Left lung (tissue), 10 donors: ENCODE measurements around the gene MYO15A. TPM values are rescaled to one million over a fixed set of nuclear protein-coding genes. Genes with fewer than 3 reads are reported as not detected.

Source experiments
- ATAC-seq: fragments of 200-7000 bp; cut with Tn5 transposase; one replicate; pipeline ENCODE4 v1.9.1; 2020; ENCODE audit warnings: moderate library complexity
- DNase-seq, 4 donors: peaks; one replicate each; pipeline ENCODE4 v3.0.0-alpha.2; 2013 to 2020
- H3K27ac ChIP-seq, 2 donors: fragments of 200-600 bp; sonication (generic) in 1 of 2; one replicate each; pipeline versions ENCODE4 v1.5.0 to v1.8.0; 2020 to 2021
- H3K27me3 ChIP-seq, 2 donors: fragments of 200-600 bp; sonication (generic) in 1 of 2; one replicate each; pipeline versions ENCODE4 v1.5.0 to v1.8.0; 2020 to 2021
- H3K36me3 ChIP-seq, 2 donors: fragments of 200-600 bp; sonication (generic) in 1 of 2; one replicate each; pipeline versions ENCODE4 v1.5.0 to v1.8.0; 2020 to 2021
- H3K4me1 ChIP-seq, 2 donors: fragments of 200-600 bp; one replicate each; pipeline ENCODE4 v1.8.0; 2021
- H3K4me3 ChIP-seq, 2 donors: fragments of 200-600 bp; sonication (generic) in 1 of 2; one replicate each; pipeline versions ENCODE4 v1.5.0 to v1.8.0; 2020 to 2021; ENCODE audit warnings: mild to moderate bottlenecking in 1 of 2
- H3K9me3 ChIP-seq, 2 donors: fragments of 200-600 bp; sonication (generic) in 1 of 2; one replicate each; pipeline versions ENCODE4 v1.5.0 to v1.8.0; 2020 to 2021
- CTCF ChIP-seq, 2 donors: fragments of 200-600 bp; sonication (generic) in 1 of 2; IDR thresholded peaks; one replicate each; pipeline versions ENCODE4 v1.5.0 to v1.8.0; 2021; ENCODE audit warnings: antibody characterized with exemption in 2 of 2
- intact Hi-C, 2 donors: fragments of 100-400 bp; cut with DNase I; formaldehyde crosslinking; loops; one replicate each; pipeline versions ENCODE4 v1.11.2 to v1.14.2; 2022
- polyA plus RNA-seq, 6 donors: library from polyadenylated mRNA; unstranded; fragments of 120-200 nt; gene quantifications; one replicate each; pipeline ENCODE4 v1.2.1, GENCODE V29; 2013; ENCODE audit not compliant: insufficient read length in 6 of 6
- total RNA-seq, 2 donors: library from RNA; stranded (reverse); fragmentation: NEBNext Ultra II Directional; extraction: Animal tissue kit (Norgen Biotek cat#: 25700); gene quantifications; one replicate each; pipeline ENCODE4 v1.2.1, GENCODE V29; 2021
- donor health status: DM: no; HTN: yes; CAD: no.
- donor health status: DM: no; HTN: no; CAD: no.

Gene MYO15A
- total and polyA plus RNA-seq, 8 donors: 1.3 to 3.2 (median 2.6) TPM

DNA sequence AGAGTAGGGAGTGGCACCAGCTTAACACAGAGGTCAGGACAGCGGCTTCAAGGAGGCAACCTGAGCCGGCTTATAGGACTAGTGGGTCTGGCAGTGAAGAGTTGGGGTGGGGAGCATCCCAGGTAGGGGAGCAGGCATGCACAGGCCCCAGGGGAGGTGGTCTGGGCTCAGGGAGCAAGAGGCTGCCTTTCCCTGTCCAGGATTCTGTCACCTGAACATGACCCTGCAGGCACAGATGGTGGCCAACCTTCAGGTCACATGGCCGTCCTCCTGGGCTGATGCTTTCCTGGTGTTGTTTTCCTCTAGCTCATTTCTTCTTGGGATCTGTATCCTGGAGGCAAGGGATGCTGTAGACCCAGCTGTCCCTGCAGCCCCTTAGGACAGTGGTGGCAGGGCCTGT is 3.5 kb upstream of the MYO15A start:
- no peaks in the 10 kb centered on the region for H3K9me3 ChIP-seq
- H3K4me1 ChIP-seq: no peaks in the 10 kb centered on the region
- no peak for DNase-seq
- peaks cover 0 to 73% of the 10 kb centered on the region in 2 donors for H3K36me3 ChIP-seq
- intact Hi-C loops: no loop called here
- ATAC-seq: no peak
- no peak for TF ChIP-seq CTCF (IDR thresholded peaks at IDR 0.05)
- H3K27me3 ChIP-seq: no peaks in the 10 kb centered on the region
- H3K27ac ChIP-seq: no peak overlapping the region
- H3K4me3 ChIP-seq: no peak overlapping the region

DNA sequence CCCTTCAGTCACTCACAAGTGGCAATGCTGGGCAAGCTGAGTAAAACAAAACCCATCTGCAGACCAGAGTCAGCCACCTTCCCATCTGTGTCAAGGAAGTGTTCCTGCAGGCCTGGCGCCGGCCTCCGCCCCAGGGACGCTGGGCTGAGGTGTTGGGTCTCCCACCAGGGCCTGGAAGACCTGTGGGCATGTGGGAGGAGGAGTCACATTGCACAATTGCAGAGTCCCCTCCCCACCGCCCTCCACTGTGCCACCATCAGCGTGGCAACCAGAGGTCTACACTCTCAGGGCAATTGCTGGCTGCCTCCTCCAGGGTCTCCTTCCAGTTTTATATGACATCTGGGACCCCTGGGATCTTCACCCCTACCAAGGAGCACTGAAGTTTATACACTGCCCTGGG is 3.0 kb upstream of the MYO15A start:
- Histone ChIP-seq H3K36me3 (peaks cover 0 to 67% of the 10 kb centered on the region in 2 donors), H3K27me3 (no peaks in the 10 kb centered on the region), H3K9me3 (no peaks in the 10 kb centered on the region), H3K4me3 (no peak overlapping the region), H3K27ac (no peak overlapping the region), H3K4me1 (no peaks in the 10 kb centered on the region)
- intact Hi-C loops: no loop called here
- TF ChIP-seq CTCF (IDR thresholded peaks at IDR 0.05): no peak
- ATAC-seq: no peak
- no peak for DNase-seq

GRCh38 chr17:18106211-18106610 is 2.3 kb upstream of the MYO15A start:
- H3K27me3 ChIP-seq: no peaks in the 10 kb centered on the region
- ATAC-seq: no peak
- no peak for TF ChIP-seq CTCF (IDR thresholded peaks at IDR 0.05)
- no peaks in the 10 kb centered on the region for H3K9me3 ChIP-seq
- H3K4me3 ChIP-seq: no peak overlapping the region
- H3K27ac ChIP-seq: no peak overlapping the region
- no peaks in the 10 kb centered on the region for H3K4me1 ChIP-seq
- H3K36me3 ChIP-seq: peaks cover 0 to 61% of the 10 kb centered on the region in 2 donors
- intact Hi-C loops: no loop called here
- DNase-seq: no peak

DNA sequence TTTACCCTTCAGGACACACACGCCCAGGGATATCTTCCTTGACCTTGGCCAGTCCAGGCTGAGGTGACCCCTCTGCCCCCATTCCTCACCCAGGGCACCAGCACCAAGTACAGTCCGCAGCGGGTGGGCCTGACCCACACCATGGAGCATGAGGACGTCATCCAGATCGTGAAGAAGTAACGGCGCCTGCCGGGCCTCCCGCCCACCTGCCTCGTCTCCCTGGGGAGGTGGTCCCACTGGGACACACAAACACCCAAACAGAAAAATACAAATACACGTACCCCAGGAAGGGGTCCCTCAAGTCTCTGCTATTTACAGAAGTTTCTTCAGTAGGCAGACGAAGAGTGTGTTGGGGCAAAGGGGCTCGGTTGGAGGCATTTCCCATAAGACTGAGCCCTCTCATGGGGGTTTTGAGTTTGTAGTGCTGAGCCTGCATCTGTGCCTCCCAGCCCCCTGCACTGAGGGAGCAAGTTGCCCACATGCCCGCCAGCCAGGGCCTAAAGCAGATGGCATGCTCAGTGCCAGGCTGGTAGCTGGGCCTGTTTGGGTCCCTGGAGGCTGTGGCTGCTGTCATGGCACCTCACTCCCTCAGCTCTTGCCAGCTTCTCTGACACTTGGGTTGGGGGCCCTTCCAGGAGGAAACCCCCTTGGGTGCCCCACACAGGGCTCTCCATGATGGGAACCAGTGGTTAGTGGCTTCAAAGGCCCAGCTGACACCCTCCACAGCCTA is 1.3 kb upstream of the MYO15A start:
- no peak for DNase-seq
- no peak for ATAC-seq

GRCh38 chr17:18107971-18108370 is 585 bp upstream of the MYO15A start:
- no peak for ATAC-seq
- intact Hi-C loops: no loop called here

More for the DNA sequence above, 1.3 kb upstream of the MYO15A start:
- Histone ChIP-seq H3K27me3 (no peaks in the 10 kb centered on the region), H3K4me1 (no peaks in the 10 kb centered on the region), H3K36me3 (peaks cover 0 to 52% of the 10 kb centered on the region in 2 donors), H3K27ac (no peak overlapping the region), H3K9me3 (no peaks in the 10 kb centered on the region), H3K4me3 (no peak overlapping the region)
- TF ChIP-seq CTCF (IDR thresholded peaks at IDR 0.05): no peak
- intact Hi-C loops: no loop called here

More at GRCh38 chr17:18107971-18108370, 585 bp upstream of the MYO15A start:
- Histone ChIP-seq H3K9me3 (no peaks in the 10 kb centered on the region), H3K4me1 (no peaks in the 10 kb centered on the region), H3K4me3 (no peak overlapping the region), H3K27ac (no peak overlapping the region), H3K27me3 (no peaks in the 10 kb centered on the region), H3K36me3 (peaks cover 0 to 49% of the 10 kb centered on the region in 2 donors)
- no peak for TF ChIP-seq CTCF (IDR thresholded peaks at IDR 0.05)
- DNase-seq: no peak
